GM12878 (cell line): ENCODE results near the gene IRF2BP1.

Experiments
- CREB1 ChIP-seq: IDR thresholded peaks from 2 replicates; pipeline ENCODE4 v1.6.1; 2012; ENCODE audit warnings: low read depth, mild to moderate bottlenecking, inconsistent platforms
- HCFC1 ChIP-seq: fragments of 150-350 bp; IDR thresholded peaks from 2 replicates; pipeline ENCODE4 v1.6.1; 2014; ENCODE audit warnings: low read length
- JUNB ChIP-seq: IDR thresholded peaks from 2 replicates; pipeline ENCODE4 v1.6.1; 2016; ENCODE audit warnings: antibody characterized with exemption, mild to moderate bottlenecking
- SMC3 ChIP-seq: IDR thresholded peaks from 2 replicates; pipeline ENCODE4 v1.6.1; 2011; ENCODE audit warnings: low read length, improper control_type of control experiment, borderline replicate concordance
- YY1 ChIP-seq: IDR thresholded peaks from 2 replicates; pipeline ENCODE4 v1.6.1; 2011; ENCODE audit warnings: low read depth, mild to moderate bottlenecking, low read length
- ZNF384 ChIP-seq: IDR thresholded peaks from 2 replicates; pipeline ENCODE4 v1.6.1; 2012; ENCODE audit warnings: low read depth, mild to moderate bottlenecking, low read length, improper control_type of control experiment, borderline replicate concordance
- TF ChIP-seq, protein P1 (sequence below), 3 experiments: IDR thresholded peaks in 2 of 3; conservative IDR thresholded peaks in 1 of 3; 2 replicates each; pipeline ENCODE4 v1.5.1; 2011; ENCODE audit warnings: low read depth in 3 of 3, low read length in 3 of 3, mild to moderate bottlenecking in 3 of 3, control low read depth in 2 of 3, moderate library complexity in 2 of 3, inconsistent platforms in 1 of 3, mixed read lengths in 1 of 3; ENCODE audit not compliant: control insufficient read depth in 2 of 3, insufficient read depth in 1 of 3; ENCODE audit errors: extremely low read depth in 1 of 3
- TF ChIP-seq, protein P2 (sequence below): fragments of 450-650 bp; IDR thresholded peaks from 2 replicates; pipeline ENCODE4 v1.6.1; 2017; ENCODE audit warnings: mild to moderate bottlenecking, moderate library complexity

DNA sequence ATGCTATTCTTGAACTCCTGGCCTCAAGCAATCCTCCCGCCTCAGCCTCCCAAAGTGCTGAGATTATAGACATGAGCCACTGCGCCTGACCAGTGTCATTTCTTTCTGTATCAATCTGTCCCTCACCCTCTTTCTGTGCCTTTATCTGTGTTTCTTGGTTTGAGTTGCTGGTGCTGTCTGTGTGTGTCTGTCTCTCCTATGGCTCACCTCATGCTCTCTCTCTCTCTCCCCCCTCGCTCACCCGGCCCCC is 9.9 kb downstream of the IRF2BP1 start:
- TF ChIP-seq SMC3: no peak
- TF ChIP-seq, protein P1, sequence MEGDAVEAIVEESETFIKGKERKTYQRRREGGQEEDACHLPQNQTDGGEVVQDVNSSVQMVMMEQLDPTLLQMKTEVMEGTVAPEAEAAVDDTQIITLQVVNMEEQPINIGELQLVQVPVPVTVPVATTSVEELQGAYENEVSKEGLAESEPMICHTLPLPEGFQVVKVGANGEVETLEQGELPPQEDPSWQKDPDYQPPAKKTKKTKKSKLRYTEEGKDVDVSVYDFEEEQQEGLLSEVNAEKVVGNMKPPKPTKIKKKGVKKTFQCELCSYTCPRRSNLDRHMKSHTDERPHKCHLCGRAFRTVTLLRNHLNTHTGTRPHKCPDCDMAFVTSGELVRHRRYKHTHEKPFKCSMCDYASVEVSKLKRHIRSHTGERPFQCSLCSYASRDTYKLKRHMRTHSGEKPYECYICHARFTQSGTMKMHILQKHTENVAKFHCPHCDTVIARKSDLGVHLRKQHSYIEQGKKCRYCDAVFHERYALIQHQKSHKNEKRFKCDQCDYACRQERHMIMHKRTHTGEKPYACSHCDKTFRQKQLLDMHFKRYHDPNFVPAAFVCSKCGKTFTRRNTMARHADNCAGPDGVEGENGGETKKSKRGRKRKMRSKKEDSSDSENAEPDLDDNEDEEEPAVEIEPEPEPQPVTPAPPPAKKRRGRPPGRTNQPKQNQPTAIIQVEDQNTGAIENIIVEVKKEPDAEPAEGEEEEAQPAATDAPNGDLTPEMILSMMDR (IDR thresholded peaks at IDR 0.05 in 2 of 3, conservative IDR thresholded peaks at IDR 0.05 in 1 of 3; ENCODE audit: control insufficient read depth in 2 of 3, extremely low read depth in 1 of 3, insufficient read depth in 1 of 3, low read depth in 3 of 3, low read length in 3 of 3): no peak
- TF ChIP-seq HCFC1: no peak
- TF ChIP-seq, protein P2, sequence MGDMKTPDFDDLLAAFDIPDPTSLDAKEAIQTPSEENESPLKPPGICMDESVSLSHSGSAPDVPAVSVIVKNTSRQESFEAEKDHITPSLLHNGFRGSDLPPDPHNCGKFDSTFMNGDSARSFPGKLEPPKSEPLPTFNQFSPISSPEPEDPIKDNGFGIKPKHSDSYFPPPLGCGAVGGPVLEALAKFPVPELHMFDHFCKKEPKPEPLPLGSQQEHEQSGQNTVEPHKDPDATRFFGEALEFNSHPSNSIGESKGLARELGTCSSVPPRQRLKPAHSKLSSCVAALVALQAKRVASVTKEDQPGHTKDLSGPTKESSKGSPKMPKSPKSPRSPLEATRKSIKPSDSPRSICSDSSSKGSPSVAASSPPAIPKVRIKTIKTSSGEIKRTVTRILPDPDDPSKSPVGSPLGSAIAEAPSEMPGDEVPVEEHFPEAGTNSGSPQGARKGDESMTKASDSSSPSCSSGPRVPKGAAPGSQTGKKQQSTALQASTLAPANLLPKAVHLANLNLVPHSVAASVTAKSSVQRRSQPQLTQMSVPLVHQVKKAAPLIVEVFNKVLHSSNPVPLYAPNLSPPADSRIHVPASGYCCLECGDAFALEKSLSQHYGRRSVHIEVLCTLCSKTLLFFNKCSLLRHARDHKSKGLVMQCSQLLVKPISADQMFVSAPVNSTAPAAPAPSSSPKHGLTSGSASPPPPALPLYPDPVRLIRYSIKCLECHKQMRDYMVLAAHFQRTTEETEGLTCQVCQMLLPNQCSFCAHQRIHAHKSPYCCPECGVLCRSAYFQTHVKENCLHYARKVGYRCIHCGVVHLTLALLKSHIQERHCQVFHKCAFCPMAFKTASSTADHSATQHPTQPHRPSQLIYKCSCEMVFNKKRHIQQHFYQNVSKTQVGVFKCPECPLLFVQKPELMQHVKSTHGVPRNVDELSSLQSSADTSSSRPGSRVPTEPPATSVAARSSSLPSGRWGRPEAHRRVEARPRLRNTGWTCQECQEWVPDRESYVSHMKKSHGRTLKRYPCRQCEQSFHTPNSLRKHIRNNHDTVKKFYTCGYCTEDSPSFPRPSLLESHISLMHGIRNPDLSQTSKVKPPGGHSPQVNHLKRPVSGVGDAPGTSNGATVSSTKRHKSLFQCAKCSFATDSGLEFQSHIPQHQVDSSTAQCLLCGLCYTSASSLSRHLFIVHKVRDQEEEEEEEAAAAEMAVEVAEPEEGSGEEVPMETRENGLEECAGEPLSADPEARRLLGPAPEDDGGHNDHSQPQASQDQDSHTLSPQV: no peak
- no peak for TF ChIP-seq ZNF384
- no peak for TF ChIP-seq CREB1
- no peak for TF ChIP-seq YY1
- TF ChIP-seq JUNB: no peak
